ENCODE results near the gene SUSD1.

The SUSD1 gene

DNA sequence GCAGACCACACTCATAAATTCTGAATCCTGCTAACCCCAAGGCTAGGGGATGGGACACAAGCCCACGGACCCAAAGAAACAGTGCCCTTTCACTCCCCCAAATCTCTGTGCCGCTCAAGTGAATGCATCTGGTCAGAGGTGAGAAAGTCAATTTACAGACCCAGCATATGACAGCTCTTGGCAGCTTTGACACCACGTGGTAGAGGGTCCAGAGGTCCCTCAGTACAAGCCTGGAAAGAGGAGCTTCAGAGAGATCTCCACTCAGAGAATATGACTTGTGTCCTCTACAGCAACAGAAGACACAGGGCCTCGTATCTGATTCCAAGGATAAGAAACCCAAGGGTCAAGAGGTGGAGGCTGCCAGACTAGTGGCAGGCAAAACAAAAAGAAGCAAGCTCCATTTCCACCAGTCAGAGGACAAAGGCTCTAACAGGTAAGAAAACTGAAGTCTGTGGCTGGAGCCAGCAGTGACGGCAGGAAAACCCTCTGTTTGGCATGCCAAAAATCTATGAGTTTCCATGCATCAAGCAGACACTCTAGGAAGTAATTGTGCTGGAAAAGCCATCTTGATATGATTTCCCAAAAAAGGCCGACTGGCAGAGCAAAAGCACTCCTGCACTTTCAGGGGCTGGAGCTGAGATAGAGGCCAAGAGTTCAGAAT, 139.8 kb downstream of the SUSD1 start:
- TF ChIP-seq TAF1 (IDR thresholded peaks at IDR 0.05; ENCODE audit: low read depth), result no peak
- TF ChIP-seq CREB1 (IDR thresholded peaks at IDR 0.05; ENCODE audit: low read depth), result no peak
- no peak for TF ChIP-seq YY1 (IDR thresholded peaks at IDR 0.05; ENCODE audit: low read depth)
- no peak for TF ChIP-seq TCF12 (IDR thresholded peaks at IDR 0.05; ENCODE audit: low read depth)
- TF ChIP-seq ZBTB7A (IDR thresholded peaks at IDR 0.05; ENCODE audit: low read depth), result no peak
- no peak for TF ChIP-seq MAX (IDR thresholded peaks at IDR 0.05)
- TF ChIP-seq, protein P1, sequence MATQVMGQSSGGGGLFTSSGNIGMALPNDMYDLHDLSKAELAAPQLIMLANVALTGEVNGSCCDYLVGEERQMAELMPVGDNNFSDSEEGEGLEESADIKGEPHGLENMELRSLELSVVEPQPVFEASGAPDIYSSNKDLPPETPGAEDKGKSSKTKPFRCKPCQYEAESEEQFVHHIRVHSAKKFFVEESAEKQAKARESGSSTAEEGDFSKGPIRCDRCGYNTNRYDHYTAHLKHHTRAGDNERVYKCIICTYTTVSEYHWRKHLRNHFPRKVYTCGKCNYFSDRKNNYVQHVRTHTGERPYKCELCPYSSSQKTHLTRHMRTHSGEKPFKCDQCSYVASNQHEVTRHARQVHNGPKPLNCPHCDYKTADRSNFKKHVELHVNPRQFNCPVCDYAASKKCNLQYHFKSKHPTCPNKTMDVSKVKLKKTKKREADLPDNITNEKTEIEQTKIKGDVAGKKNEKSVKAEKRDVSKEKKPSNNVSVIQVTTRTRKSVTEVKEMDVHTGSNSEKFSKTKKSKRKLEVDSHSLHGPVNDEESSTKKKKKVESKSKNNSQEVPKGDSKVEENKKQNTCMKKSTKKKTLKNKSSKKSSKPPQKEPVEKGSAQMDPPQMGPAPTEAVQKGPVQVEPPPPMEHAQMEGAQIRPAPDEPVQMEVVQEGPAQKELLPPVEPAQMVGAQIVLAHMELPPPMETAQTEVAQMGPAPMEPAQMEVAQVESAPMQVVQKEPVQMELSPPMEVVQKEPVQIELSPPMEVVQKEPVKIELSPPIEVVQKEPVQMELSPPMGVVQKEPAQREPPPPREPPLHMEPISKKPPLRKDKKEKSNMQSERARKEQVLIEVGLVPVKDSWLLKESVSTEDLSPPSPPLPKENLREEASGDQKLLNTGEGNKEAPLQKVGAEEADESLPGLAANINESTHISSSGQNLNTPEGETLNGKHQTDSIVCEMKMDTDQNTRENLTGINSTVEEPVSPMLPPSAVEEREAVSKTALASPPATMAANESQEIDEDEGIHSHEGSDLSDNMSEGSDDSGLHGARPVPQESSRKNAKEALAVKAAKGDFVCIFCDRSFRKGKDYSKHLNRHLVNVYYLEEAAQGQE (IDR thresholded peaks at IDR 0.05; ENCODE audit: low read depth), result no peak
- no peak for TF ChIP-seq FOXM1 (IDR thresholded peaks at IDR 0.05; ENCODE audit: borderline replicate concordance, low read depth)
- TF ChIP-seq USF1 (IDR thresholded peaks at IDR 0.05), result no peak

DNA sequence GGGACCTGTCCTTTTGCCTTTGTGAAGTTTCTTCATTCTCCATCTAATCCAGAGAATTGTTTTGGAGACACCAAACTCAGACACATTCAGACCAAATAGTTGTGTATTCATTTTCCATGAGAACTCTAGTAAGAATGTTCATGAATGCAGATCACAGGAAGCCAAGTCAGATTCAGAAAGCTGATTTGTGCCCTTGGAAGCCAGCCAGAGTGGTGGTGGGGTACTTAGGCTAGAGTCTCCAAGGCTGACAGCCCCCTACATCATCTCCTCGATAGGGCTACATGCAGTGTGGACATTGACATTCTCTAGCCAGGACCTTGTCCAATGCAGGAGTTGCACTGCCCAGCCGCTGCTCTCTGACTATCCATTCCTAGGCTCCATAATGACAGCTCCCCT, 140.9 kb downstream of the SUSD1 start:
- TF ChIP-seq ZBTB7A (IDR thresholded peaks at IDR 0.05; ENCODE audit: low read depth), result no peak
- no peak for TF ChIP-seq RAD21 (IDR thresholded peaks at IDR 0.05; ENCODE audit: low read depth)
- no peak for TF ChIP-seq EGR1 (IDR thresholded peaks at IDR 0.05)
- TF ChIP-seq EP300 (IDR thresholded peaks at IDR 0.05; ENCODE audit: borderline replicate concordance), result no peak
- no peak for TF ChIP-seq YY1 (IDR thresholded peaks at IDR 0.05; ENCODE audit: low read depth)
- TF ChIP-seq, protein P1 (IDR thresholded peaks at IDR 0.05; ENCODE audit: low read depth), result no peak
- TF ChIP-seq TEAD4 (IDR thresholded peaks at IDR 0.05), result no peak
- TF ChIP-seq USF1 (IDR thresholded peaks at IDR 0.05), result no peak
- TF ChIP-seq MAX (IDR thresholded peaks at IDR 0.05), result no peak
- no peak for TF ChIP-seq TAF1 (IDR thresholded peaks at IDR 0.05; ENCODE audit: low read depth)
- no peak for TF ChIP-seq TCF12 (IDR thresholded peaks at IDR 0.05; ENCODE audit: low read depth)
- TF ChIP-seq CEBPB (IDR thresholded peaks at IDR 0.05), result no peak
- TF ChIP-seq NFIC (IDR thresholded peaks at IDR 0.05), result no peak

DNA sequence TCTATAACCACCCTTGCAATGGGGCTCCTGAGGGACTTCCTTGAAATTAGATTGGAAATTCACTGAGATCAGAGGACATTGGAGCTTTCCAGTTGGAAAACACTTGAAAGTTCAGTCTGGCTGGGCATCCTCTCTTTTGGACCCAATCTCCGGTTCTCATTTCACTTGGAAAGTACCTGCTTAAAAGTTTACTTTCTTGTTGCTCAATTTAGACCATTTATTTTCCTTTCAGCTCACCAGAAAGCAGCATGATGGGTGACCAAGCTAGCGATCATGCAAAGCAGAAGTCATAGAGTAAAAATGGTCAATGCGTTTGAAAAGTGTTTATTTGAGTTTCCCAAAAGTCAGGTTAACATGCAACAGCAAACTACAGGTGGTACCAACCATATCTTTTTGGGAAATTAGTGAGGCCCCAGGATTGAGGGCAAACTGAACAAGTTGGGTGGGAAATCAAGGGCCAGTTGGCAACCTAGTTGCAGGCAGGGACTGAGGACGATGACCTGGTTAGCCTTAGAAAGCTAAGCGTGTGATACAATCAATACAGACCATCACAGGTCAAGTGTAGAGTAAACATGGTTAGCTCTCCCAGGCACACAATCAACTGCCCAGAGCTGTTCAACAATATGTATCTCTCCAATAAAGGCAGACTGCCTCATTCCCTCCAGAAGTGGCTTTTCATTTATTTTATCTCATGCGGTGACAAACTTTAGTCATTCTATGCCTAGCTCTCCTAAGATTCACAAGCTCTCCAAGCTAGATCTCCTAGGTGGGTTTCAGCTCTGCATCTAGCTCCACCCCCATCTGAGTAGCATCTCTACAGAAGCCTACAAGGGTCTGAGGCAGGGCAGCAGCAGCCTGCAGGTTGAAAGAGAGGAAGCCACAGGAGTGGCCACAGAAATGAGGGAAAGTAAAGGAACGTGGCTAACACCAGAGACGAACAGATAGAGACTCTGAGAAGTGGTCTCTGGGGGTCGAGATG, 141.6 kb downstream of the SUSD1 start:
- TF ChIP-seq MAX (IDR thresholded peaks at IDR 0.05) (no peak), USF1 (IDR thresholded peaks at IDR 0.05) (no peak), YY1 (IDR thresholded peaks at IDR 0.05; ENCODE audit: low read depth) (no peak), FOXM1 (IDR thresholded peaks at IDR 0.05; ENCODE audit: borderline replicate concordance, low read depth) (no peak), RAD21 (IDR thresholded peaks at IDR 0.05; ENCODE audit: low read depth) (no peak), TAF1 (IDR thresholded peaks at IDR 0.05; ENCODE audit: low read depth) (no peak; the same call in 1 of the 2 replicates), EP300 (IDR thresholded peaks at IDR 0.05; ENCODE audit: borderline replicate concordance) (no peak), NFIC (IDR thresholded peaks at IDR 0.05) (no peak), TEAD4 (IDR thresholded peaks at IDR 0.05) (no peak), CREB1 (IDR thresholded peaks at IDR 0.05; ENCODE audit: low read depth) (no peak), CEBPB (IDR thresholded peaks at IDR 0.05) (no peak), TCF12 (IDR thresholded peaks at IDR 0.05; ENCODE audit: low read depth) (no peak), EGR1 (IDR thresholded peaks at IDR 0.05) (no peak), ZBTB7A (IDR thresholded peaks at IDR 0.05; ENCODE audit: low read depth) (no peak)
- TF ChIP-seq, protein P1 (IDR thresholded peaks at IDR 0.05; ENCODE audit: low read depth), result no peak
